B cell (primary cell): ENCODE results near the gene TARP.

Source experiments
- ATAC-seq: fragments of 200-7000 bp; cut with Tn5 transposase; one replicate; pipeline ENCODE4 v1.10.0; 2021; ENCODE audit warnings: low read depth, mild to moderate bottlenecking, moderate number of reproducible peaks, moderate library complexity
- CTCF ChIA-PET: fragments of 350-600 bp; sonication (Branson Sonifier 250); formaldehyde crosslinking; loops from one replicate; lab custom pipeline; 2021; ENCODE audit warnings: antibody characterized with exemption, inconsistent platforms; lab: Charles Lee
- POLR2A ChIA-PET: fragments of 350-600 bp; sonication (Branson Sonifier 250); formaldehyde crosslinking; loops from one replicate; lab custom pipeline; 2021; ENCODE audit warnings: antibody characterized with exemption; lab: Charles Lee
- DNase-seq: peaks from one replicate; pipeline ENCODE4 v3.0.0; 2013
- H2AFZ ChIP-seq: 2 replicates; pipeline ENCODE4 v1.6.1; 2012; ENCODE audit warnings: mild to moderate bottlenecking, low read depth, low read length; ENCODE audit not compliant: insufficient read depth, poor library complexity, severe bottlenecking
- H3K27ac ChIP-seq, 2 donors: 1 replicate in 1 of 2; 2 replicates in 1 of 2; pipeline ENCODE4 v1.5.1; 2012 to 2013; ENCODE audit warnings: low read length in 2 of 2, mild to moderate bottlenecking in 2 of 2, moderate library complexity in 1 of 2
- H3K27me3 ChIP-seq, 4 experiments: fragments of 200-600 bp in 1 of 4; sonication (generic) in 1 of 4; replicated peaks in 1 of 4; 1 replicate in 2 of 4; 2 replicates in 2 of 4; pipeline versions ENCODE4 v1.6.1 to v1.7.0; 2013 to 2016; ENCODE audit warnings: low read length in 3 of 4, mild to moderate bottlenecking in 2 of 4, mixed read lengths in 1 of 4, moderate library complexity in 1 of 4; ENCODE audit not compliant: insufficient read depth in 4 of 4, control insufficient read depth in 3 of 4; ENCODE audit errors: control extremely low read depth in 1 of 4
- H3K36me3 ChIP-seq, 2 experiments: replicated peaks in 1 of 2; 1 replicate in 1 of 2; 2 replicates in 1 of 2; pipeline versions ENCODE4 v1.6.1 to v1.7.1; 2013; ENCODE audit warnings: low read length in 1 of 2; ENCODE audit not compliant: insufficient read depth in 2 of 2, control insufficient read depth in 1 of 2; ENCODE audit errors: control extremely low read depth in 1 of 2, extremely low read depth in 1 of 2
- H3K4me1 ChIP-seq, 2 donors: fragments of 200-600 bp in 1 of 2; sonication (generic) in 1 of 2; 1 replicate in 1 of 2; 2 replicates in 1 of 2; pipeline versions ENCODE4 v1.5.1 to v1.6.1; 2013 to 2017; ENCODE audit warnings: low read length in 2 of 2; ENCODE audit not compliant: control insufficient read depth in 2 of 2, insufficient read depth in 2 of 2
- H3K4me2 ChIP-seq: replicated peaks from 2 replicates; pipeline ENCODE3; 2012; ENCODE audit warnings: mild to moderate bottlenecking, low read depth, low read length; ENCODE audit not compliant: poor library complexity, severe bottlenecking
- H3K4me3 ChIP-seq, 5 experiments: fragments of 200-600 bp in 1 of 5; sonication (generic) in 1 of 5; 1 replicate in 3 of 5; 2 replicates in 2 of 5; pipeline versions ENCODE4 v1.5.1 to v1.7.0; 2011 to 2016; ENCODE audit warnings: low read length in 4 of 5, mild to moderate bottlenecking in 4 of 5, low read depth in 2 of 5, control low read depth in 1 of 5, moderate library complexity in 1 of 5; ENCODE audit not compliant: insufficient read depth in 1 of 5; ENCODE audit errors: control extremely low read depth in 1 of 5, extremely low read depth in 1 of 5
- H3K79me2 ChIP-seq: fragments of 200-600 bp; sonication (generic); one replicate; pipeline ENCODE4 v1.6.0; 2016; ENCODE audit warnings: low read length; ENCODE audit not compliant: control insufficient read depth, insufficient read depth
- H3K9ac ChIP-seq: fragments of 200-600 bp; sonication (generic); 2 replicates; pipeline ENCODE4 v1.6.1; 2017; ENCODE audit warnings: mild to moderate bottlenecking, low read length, moderate library complexity
- H3K9me3 ChIP-seq, 3 donors: one replicate each; pipeline versions ENCODE4 v1.6.1 to v1.7.1; 2013; ENCODE audit warnings: low read length in 2 of 3; ENCODE audit not compliant: control insufficient read depth in 2 of 3, insufficient read depth in 1 of 3; ENCODE audit errors: control extremely low read depth in 1 of 3
- H4K20me1 ChIP-seq: 2 replicates; pipeline ENCODE4 v1.6.0; 2012; ENCODE audit warnings: mild to moderate bottlenecking, low read length; ENCODE audit not compliant: insufficient read depth, control insufficient read depth, poor library complexity, severe bottlenecking
- H3K27ac Mint-ChIP-seq: one replicate; pipeline ENCODE4 v1.8.0; 2021; ENCODE audit warnings: mixed read lengths
- H3K27me3 Mint-ChIP-seq: one replicate; pipeline ENCODE4 v1.8.0; 2021; ENCODE audit warnings: mixed read lengths
- H3K4me1 Mint-ChIP-seq: one replicate; pipeline ENCODE4 v1.8.0; 2021; ENCODE audit warnings: mixed read lengths
- H3K4me3 Mint-ChIP-seq: one replicate; pipeline ENCODE4 v1.8.0; 2021; ENCODE audit warnings: mixed read lengths
- H3K9me3 Mint-ChIP-seq: one replicate; pipeline ENCODE4 v1.8.0; 2022; ENCODE audit warnings: mixed read lengths; ENCODE audit not compliant: insufficient read depth
- EZH2 ChIP-seq: IDR thresholded peaks from 2 replicates; pipeline ENCODE4 v1.6.1; 2012; ENCODE audit warnings: borderline replicate concordance, low read depth, mild to moderate bottlenecking, moderate library complexity, low read length; ENCODE audit not compliant: insufficient read depth, poor library complexity, severe bottlenecking
- WGBS: methylation state at CpG from one replicate; pipeline ENCODE4 v1.1.5; 2013; ENCODE audit warnings: missing lambda C conversion rate; ENCODE audit not compliant: insufficient coverage; 5-methylcytosine and 5-hydroxymethylcytosine counted together
- intact Hi-C: fragments of 100-400 bp; cut with micrococcal nuclease; formaldehyde crosslinking; loops from one replicate; pipeline ENCODE4 v1.10.0; 2022
- TF ChIP-seq, protein P1 (sequence below): fragments of 200-600 bp; IDR thresholded peaks from one replicate; pipeline ENCODE4 v1.8.0; 2022; ENCODE audit warnings: antibody characterized with exemption, mild to moderate bottlenecking

TARP gene

GRCh38 chr7:38299275-38299931 lies 26.0 kb upstream of the TARP start:
- no peaks in the 10 kb centered on the region for H4K20me1 ChIP-seq
- H3K4me2 ChIP-seq = no peak overlapping the region
- TF ChIP-seq, protein P1, sequence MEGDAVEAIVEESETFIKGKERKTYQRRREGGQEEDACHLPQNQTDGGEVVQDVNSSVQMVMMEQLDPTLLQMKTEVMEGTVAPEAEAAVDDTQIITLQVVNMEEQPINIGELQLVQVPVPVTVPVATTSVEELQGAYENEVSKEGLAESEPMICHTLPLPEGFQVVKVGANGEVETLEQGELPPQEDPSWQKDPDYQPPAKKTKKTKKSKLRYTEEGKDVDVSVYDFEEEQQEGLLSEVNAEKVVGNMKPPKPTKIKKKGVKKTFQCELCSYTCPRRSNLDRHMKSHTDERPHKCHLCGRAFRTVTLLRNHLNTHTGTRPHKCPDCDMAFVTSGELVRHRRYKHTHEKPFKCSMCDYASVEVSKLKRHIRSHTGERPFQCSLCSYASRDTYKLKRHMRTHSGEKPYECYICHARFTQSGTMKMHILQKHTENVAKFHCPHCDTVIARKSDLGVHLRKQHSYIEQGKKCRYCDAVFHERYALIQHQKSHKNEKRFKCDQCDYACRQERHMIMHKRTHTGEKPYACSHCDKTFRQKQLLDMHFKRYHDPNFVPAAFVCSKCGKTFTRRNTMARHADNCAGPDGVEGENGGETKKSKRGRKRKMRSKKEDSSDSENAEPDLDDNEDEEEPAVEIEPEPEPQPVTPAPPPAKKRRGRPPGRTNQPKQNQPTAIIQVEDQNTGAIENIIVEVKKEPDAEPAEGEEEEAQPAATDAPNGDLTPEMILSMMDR = no peak
- TF ChIP-seq EZH2 = no peak
- ChIA-PET CTCF (interaction anchor here (1.9 kb wide), 1 partner anchor 23 kb away, joined by 4 read pairs; no protein-coding TSS in a partner anchor), POLR2A (no interaction called here)
- H3K9ac ChIP-seq = no peak overlapping the region
- no peak overlapping the region for H3K27ac ChIP-seq
- 81% methylated on average over 8 of the region's 9 CpGs for whole genome bisulfite sequencing
- Mint-ChIP-seq H3K9me3 (no peaks in the 10 kb centered on the region), H3K27me3 (peaks cover 13% of the 10 kb centered on the region), H3K27ac (no peak overlapping the region), H3K4me1 (peaks cover 8% of the 10 kb centered on the region), H3K4me3 (no peak overlapping the region)
- H3K36me3 ChIP-seq = no peaks in the 10 kb centered on the region
- no peak overlapping the region for H3K4me3 ChIP-seq
- peaks cover 3 to 7% of the 10 kb centered on the region in 2 donors for H3K4me1 ChIP-seq
- ATAC-seq = no peak
- no peaks in the 10 kb centered on the region for H3K27me3 ChIP-seq
- H3K79me2 ChIP-seq = no peaks in the 10 kb centered on the region
- intact Hi-C loops = no loop called here
- no peaks in the 10 kb centered on the region for H3K9me3 ChIP-seq
- no peak overlapping the region for H2AFZ ChIP-seq
- no peak for DNase-seq

DNA sequence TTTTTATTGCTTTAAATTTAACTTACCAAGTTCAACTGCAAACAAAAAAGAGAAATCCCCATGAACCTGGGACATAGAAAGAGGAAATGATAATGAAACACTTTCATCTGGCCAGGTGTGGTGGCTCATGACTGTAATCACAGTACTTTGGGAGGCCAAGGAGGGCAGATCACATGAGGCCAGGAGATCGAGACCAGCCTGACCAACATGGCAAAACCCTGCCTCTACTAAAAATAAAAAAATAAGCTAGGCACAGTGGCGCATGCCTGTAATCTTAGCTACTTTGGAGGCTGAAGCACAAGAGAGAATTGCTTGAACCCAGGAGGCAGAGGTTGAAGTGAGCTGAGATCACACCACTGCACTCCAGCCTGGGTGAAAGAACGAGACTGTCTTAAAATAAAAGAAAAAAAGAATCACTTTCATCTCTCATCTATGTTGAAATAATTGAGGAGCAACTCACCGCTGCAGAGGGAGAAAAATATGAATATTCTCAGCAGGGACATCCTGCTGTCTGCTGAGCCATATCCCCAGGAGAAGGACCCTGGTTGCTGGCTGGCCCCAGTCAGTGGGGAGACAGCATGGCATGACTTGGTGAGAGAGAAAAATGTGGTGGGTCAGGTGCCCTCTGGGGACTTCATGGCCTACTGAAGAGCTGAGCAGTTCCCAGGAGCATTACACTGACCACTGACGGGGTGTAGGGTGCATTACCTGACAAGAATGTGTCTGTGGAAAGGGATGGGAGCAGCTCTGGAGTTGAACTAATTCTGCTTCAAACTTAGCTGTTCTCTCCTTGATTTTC lies 22.8 kb upstream of the TARP start:
- ATAC-seq = no peak
- no peaks in the 10 kb centered on the region for H3K79me2 ChIP-seq
- H3K4me1 Mint-ChIP-seq = peaks cover 8% of the 10 kb centered on the region
- no peaks in the 10 kb centered on the region for H3K9me3 Mint-ChIP-seq
- TF ChIP-seq EZH2 = no peak
- ChIA-PET POLR2A (no interaction called here), CTCF (no interaction called here)
- peak; percentile 23 for DNase-seq
- H3K27ac ChIP-seq = no peak overlapping the region
- no peak overlapping the region for H2AFZ ChIP-seq
- H3K36me3 ChIP-seq = no peaks in the 10 kb centered on the region
- no peak overlapping the region for H3K4me2 ChIP-seq
- intact Hi-C loops = no loop called here
- no peak overlapping the region for H3K4me3 Mint-ChIP-seq
- no peak overlapping the region for H3K4me3 ChIP-seq
- H3K27ac Mint-ChIP-seq = no peak overlapping the region
- H3K27me3 Mint-ChIP-seq = peaks cover 3% of the 10 kb centered on the region
- H3K9ac ChIP-seq = no peak overlapping the region
- H3K27me3 ChIP-seq = no peaks in the 10 kb centered on the region
- no peaks in the 10 kb centered on the region for H4K20me1 ChIP-seq
- H3K9me3 ChIP-seq = peaks cover 0 to under 1% (median 0%) of the 10 kb centered on the region in 3 donors
- 43% methylated on average over 1 of the region's 5 CpGs for WGBS
- peaks cover 3 to 7% of the 10 kb centered on the region in 2 donors for H3K4me1 ChIP-seq
